Left lobe of liver (tissue), 2 donors: ENCODE data around the gene SCAMP2. TPM values are rescaled to one million over a fixed set of nuclear protein-coding genes. Genes with fewer than 3 reads are reported as not detected.

Experiments used
- ATAC-seq: fragments of 200-7000 bp; cut with Tn5 transposase; one replicate; pipeline ENCODE4 v1.9.1; 2020; ENCODE audit warnings: mild to moderate bottlenecking, moderate library complexity
- DNase-seq: peaks from one replicate; pipeline ENCODE4 v3.0.0-alpha.2; 2020; ENCODE audit warnings: low spot score
- total RNA-seq: library from RNA; stranded (reverse); gene quantifications from one replicate; pipeline ENCODE4 v1.2.1, GENCODE V29; 2021
- donor health status: DM: no; HTN: no; CAD: no; lungs with moderate emphysema.
- donor health status: DM: no; HTN: yes; CAD: no.

Gene SCAMP2
- total RNA-seq, 1 donor from 2014 or later: 36.1 TPM

DNA sequence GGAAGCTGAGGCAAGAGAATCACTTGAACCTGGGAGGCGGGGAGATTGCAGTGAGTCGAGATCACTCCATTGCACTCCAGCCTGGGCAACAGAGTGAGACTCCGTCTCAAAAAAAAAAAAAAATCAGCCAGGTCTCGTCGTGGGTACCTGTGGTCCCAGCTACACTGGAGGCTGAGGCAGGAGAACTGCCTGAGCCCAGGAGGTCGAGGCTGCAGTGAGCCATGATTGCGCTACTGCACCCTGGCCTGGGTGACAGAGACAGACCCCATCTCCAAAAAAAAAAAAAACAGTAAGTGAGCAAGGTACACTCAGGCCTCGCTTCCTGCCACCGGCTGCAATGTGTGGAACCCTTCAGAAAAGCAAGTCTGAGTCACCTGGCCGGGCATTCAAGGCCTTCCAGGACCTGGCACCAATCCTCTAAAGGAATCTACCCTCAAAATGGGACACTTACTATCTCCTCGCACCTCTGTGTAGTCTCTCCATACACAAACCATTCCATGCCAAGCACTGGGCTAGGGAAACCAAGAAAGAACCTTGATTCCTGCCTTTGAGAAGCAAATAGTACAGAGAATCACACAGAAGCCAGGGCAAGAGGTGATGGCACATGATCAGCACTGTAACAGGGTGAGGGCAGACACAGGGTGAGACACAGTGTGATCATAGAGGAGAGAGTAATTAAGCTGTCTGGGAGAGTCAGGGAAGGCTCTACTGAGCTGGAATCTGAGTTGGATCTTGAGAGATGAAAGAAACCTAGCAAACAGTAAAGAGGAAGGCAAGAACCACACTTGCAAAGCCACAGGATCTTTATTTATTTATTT is 9.7 kb downstream of the SCAMP2 start:
- no peak for DNase-seq
- peak; percentile 29 for ATAC-seq

DNA sequence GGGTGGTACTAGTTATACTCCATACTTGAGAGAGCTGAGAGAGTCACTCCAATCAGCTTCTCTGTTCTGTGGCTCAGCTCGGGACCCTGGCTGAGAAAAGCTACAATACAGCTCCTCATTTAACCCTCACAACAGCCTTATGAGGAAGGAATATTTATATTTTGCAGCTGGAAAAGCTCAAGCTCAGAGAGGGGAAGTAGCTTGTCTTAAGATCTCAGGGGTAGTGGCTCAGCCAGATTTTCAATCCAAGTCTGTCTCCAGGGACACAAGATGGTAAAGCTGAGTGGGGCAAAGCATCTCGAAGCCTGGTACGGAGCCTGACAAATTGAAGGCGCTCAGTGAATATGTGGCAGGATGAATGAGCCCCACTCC is 14.8 kb downstream of the SCAMP2 start:
- no peak for ATAC-seq
- DNase-seq: no peak

DNA sequence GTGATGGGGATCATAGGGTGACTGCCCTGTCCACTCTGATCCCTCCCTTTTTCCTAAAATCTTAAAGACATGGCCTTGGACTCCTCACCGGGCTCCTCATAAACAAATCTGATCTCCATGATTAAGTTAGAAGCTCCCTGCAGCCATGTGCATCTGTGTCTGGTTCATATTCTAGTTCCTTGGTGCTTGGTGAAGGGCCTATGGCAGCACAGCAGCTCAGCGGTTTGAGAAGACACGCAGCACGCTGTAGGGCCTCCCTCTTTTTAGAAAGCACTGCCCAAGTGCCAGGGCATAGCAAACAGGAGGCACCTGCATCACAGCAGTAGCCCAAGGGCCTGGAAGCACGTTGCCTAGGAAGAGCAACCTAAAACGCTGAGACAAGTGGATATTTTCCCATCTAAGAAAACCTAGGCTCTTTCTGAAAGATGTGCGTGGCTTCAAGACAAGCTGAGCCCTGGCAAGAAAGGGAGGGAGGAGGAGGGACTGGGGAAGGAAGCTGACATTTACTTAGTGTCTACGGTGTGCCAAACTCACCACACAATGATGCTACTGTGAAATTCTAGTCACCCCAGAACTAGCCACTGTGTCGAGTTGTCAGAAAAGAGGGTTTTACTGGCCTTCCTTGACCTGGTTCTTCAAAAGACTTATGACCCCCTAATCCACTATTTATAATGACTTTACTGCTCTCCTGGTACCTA is 15.3 kb downstream of the SCAMP2 start:
- no peak for ATAC-seq
- DNase-seq: no peak

DNA sequence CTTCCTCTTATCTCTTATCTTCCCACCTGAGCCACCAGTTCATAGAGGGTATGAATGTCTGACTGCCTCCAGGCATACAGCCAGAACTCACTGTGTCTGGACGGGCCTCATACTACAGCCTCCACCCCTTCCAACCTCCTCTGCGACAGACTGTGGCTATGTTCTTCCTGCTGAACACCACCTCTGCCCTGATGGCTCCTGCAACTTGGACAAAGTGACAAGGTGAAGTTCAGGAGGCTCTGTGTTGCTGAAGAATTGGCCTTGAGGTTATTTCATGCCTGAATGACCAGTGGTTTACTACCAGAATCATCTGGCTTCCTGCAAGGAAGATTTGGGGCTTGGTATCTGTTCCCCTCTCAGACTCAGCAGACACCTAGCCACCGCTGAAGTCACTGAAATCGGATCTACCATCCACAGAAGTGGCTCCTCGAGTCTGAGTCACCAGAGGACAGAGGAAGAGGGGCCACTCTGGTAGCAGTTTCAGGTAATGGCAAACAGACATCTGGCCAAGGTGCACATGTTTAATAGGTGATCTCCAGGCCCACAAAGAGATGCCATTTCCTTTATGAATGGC is 16.0 kb downstream of the SCAMP2 start:
- ATAC-seq (peak; percentile 42), DNase-seq (no peak)

DNA sequence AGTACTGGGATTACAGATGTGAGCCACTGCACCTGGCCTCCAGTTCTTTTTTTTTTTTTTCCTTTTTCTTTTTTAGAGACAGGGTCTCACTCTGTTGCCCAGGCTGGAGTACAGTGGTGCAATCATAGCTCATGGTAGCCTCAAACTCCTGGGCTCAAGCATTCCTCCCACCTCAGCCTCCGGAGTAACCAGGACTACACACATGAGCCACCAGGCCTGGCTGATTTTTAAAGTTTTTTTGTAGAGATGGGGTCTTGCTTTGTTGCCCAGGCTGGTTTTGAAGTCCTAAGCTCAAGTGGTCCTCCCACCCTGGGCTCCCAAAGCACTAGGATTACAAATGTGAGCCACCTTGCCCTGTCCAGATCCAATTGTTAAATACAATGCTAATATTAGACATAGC is 16.6 kb downstream of the SCAMP2 start:
- no peak for ATAC-seq
- no peak for DNase-seq

DNA sequence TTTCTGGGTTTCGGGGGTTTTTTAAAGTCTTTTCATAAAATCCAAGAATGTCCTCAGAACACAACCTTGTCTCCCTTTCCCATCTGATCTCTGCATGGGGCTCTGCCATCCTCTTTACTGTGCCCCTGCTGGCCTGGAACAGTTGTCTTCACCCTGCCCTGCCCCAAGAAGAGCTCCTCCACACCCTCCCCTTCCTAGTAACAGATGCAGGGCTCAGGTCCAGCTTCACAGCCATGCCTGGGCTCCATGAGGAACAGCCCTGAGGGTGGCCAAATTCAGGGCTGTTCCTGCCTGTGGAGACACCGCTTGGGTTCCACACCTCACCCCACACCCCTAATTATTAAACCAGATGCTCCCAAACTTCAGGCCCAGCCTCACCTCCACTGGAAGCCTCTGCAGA is 17.3 kb downstream of the SCAMP2 start:
- ATAC-seq: no peak

DNA sequence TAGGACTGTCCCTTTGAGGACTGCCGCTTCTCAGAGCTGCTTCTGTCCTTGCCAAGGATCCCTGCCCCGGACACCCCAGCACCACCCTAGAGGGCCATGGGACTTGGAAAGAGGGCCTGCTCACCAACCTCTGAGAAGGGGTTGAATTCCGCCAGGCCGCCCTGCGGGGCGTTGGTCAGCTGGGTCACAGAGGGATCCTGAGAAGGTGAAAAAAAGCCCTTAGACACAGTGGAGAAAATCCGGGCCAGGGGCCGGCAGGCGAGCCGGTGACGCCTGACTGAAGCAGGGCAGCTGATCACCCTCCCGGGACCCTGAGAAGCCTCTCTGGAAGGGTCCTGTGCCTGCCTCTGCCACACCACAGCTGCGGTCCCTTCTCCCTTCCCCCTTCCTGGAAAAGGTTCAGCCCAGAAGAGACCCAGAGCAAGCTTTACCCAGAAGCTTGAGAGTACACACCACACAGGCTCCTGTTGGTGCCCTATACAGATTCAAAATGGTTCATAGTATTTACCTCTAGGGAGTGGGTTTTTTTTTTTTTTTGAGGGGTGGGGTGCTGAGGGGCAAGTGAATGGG is 18.6 kb downstream of the SCAMP2 start:
- no peak for ATAC-seq
- DNase-seq: no peak

More for the DNA sequence above, 17.3 kb downstream of the SCAMP2 start:
- DNase-seq: no peak

DNA sequence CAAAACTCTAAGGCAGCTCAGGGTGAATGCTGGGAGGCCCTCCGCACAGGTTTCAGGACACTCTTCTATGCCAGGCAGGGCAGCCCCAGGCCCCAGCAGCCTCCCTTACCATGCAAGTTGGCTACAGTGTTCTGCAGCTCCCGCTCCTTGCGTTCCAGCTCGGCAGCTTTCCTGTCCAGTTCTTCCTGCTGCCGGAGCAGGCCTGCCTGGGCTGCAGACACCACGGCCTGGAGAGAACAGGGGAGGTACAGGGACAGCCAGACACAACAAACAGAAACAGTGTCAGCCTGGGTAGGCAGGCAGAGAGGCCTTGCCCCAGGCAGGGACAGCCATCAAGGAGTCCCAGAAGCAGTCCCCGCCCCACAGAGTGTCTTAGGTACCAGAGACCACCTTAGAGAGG is 21.2 kb downstream of the SCAMP2 start:
- no peak for DNase-seq
- no peak for ATAC-seq

DNA sequence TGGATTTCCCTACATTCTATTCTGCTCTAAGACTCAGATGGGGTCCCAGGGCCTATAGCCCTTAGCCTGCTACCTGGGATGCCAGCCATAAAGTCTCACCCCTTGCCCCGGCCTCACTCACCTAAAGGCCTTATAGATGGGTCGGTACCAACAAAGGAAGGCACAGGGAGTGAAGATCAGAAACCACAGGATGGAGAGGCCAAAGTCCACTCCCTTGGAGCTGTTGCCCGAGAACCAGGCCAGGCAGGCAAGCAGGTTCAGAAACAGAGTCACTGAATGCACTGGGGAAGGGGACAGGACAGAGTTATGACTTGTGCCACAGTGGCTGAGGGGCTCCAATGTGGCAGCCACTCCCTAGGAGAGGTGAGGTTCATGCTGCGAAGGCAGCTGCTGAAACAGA is 22.8 kb downstream of the SCAMP2 start:
- ATAC-seq (peak; percentile 28), DNase-seq (no peak)

DNA sequence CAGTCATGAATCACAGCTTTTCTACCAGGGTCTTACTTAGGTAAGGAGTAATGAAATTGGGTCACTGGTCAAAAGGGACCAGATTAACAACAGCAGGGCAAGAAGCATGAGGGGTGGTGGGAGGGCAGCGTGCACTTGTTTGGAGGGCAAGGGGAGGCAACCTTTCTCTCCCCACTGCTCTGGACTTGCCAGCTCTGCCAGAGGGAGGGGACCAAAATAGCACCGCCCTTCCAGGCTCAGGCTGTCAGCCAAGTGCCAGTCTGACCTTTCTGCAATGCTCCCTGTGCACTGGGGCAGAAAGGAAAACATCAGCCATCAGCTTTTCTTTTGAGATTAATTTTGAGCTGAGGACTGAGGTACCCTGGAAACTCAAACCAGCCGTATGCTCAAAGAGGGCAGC is 25.7 kb downstream of the SCAMP2 start:
- peak; percentile 39 for ATAC-seq
- no peak for DNase-seq

DNA sequence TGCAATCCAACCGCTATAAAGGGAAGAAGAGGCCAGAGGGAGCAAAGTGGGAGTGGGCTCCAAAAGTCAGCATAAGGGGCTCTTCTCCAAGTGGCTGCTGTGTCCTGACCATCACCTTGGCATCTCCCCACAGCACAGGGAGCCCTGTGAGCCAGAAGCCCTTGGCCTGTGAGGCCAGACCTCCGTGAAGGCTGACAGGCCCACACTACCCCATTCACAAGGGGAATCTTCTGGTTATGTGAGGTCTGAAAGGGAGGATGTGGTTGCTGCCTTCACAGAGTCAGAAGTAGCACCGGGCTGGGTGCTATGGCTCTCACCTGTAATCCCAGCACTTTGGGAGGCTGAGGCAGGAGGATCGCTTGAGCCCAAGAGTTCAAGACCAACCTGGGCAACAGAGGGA is 27.6 kb downstream of the SCAMP2 start:
- no peak for ATAC-seq

DNA sequence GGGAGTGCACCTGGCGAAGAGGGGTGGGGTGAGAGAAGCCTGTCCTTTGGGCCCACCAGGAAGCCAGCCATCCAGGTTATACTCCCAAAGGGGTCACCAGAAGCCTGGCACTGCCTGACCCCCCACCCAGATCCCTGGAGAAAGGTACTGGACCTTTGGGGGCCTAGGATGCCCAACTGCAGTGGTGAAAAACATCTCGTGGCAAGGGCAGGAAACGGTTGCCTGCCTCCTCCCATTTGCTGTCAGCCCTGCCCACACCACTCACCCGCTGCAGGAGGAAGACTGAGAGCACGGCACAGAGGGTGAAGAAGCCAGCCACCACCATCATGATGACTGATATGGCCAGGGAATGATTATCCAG is 28.0 kb downstream of the SCAMP2 start:
- ATAC-seq (no peak), DNase-seq (no peak)

More for the DNA sequence above, 27.6 kb downstream of the SCAMP2 start:
- no peak for DNase-seq

DNA sequence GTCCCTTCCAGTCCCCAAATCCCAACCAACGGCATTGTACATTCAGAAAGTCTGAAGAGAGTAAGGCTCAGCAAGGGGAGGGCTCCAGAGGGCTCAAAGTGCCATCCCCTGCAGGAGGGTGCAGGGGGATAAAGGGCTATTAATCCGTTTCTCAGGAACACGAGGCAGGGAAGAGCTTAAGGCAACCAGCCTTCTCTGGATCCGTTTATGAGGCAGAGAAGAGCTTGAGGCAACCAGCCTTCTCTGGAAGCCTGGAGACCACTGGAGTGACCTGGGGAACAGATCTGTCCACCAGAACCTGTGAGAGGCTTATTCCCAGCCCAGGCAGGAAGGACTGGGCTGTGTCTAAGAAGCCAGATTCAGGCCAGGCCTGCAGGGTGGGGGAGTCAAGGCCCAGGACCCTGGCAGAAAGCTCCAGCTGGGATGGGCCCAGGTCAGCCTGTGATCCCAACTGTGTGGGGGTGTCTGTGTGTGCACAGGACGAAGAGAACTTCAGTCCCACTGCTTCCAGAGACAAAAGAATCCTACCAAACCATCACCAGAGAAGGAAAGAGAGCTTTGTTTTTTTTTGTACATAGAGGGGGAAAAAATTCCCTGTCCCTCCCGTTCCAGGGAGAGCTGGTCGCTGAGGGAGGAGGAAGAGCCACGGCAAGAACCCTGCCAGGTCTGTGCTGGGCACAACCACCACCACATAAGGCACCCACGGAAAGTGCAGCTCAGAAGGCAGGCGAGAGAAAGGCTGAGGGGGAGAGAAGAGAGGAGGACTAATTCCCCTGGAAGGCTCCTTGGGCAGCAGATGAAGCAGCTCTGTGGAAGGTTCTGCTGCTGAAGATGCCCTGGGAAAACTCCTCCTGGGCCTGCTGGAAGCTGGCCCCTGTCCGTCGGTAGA is 28.6 kb downstream of the SCAMP2 start:
- no peak for ATAC-seq
- DNase-seq: no peak

DNA sequence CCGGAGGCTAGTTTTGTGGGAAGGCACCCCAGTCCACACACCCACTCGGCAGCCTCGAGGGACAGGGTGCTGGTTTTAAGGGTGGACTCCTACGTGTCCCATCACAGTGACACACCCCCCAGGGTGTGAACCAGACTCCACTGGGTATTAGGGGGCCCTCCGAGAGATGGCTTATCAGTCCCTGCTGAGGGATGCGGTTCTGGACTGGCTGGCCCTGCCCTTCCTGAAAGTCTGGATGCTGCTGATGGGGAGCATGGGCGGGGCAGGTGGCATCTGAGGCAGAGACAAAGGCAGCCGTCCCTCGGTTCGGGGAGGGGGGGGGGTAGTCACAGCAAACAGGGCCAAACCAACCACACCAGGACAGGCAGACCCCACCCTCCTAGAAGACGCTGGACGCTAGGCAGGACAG is 29.3 kb downstream of the SCAMP2 start:
- no peak for ATAC-seq
- no peak for DNase-seq

DNA sequence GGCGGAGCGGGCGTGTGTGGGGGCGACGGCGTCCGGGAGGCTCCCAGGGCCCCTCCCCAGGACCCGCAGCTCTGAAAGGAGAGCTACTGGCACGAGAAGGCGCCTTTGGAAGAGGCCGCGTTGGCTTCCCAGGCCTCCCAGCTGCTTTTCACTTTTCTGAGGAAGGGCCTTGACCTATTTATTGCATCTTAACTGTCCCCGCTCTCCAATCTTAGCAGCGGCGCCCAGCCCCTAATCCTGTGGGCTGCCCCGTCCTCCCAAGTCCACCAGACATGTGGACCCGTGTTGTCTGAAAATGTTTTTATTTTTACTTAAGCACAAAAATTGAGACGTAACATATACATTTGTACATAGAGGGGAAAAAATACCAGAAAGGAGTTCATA is 29.7 kb downstream of the SCAMP2 start:
- DNase-seq (no peak), ATAC-seq (no peak)

DNA sequence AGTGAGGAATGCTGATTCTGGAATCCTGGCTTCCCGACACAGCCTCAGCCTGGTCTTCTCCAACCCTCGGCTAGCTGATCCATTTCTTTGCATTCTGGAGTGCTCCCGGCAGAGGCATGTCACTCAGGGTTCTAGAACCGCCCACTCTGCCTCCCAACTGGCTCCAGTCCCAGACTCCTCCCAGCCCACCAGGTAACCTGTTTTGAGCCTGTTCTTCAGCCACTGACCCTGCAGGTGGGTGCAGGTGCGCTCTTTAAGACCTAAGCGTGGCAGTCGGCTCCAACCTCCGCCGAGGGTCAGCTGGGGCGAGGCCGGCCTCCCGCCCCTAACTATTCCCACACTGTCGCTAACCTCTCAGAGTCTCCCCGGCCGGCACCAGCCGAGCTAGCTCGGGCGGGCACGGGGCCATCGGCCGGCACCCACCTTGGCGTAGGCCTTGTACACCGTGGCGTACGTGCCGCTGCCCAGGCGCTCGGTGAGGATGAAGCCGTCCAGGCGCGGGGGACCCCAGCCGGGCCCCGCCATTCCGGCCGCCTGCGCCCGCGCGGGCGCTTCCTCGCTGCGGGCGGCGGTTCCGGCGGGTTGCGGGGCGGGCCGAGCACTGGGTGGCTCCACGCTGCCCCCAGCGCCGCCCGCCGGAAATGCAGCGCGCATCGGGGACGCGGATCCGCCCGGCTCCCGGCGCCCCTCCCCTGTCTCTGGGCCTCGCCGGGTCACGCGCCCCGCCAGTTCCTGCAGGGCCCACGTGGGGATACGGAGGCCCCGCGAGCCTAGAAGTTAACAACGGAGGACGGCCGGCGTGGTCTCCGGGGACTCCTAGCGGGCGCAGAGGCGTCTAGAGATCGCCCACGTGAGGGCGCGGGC is 30.4 kb downstream of the SCAMP2 start, which contains the start of gene ULK3:
Gene ULK3, minus strand, starts transcription at position 576 of the 864 bp plus-strand sequence. Its CDS starts 51 bp downstream, at position 525.
- peak; percentile 88 for DNase-seq
- peak; percentile 93 for ATAC-seq

DNA sequence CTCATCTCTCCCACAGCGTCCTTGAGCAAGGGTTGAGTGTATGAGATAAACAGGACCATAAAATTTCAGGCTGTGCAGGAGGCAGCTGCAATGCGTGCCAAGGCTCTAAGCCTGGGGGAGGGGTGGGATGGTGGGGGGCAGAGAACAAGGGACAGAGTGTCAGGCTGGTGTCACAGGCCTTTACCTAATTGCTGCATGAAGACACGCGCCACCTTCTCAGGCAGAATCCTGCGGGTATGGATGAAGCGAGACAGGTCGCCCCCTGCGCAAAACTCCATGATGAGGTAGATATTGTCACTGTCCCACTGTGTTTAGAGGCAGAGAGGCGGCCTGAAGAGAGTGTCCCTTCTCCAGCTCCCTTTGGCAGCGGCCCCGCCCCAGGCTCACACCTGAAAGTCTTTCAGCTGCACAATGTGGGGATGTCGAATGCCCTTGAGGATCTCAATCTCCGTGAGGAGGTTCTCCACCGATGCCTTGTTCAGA is 31.2 kb downstream of the SCAMP2 start:
- ATAC-seq (no peak), DNase-seq (no peak)

DNA sequence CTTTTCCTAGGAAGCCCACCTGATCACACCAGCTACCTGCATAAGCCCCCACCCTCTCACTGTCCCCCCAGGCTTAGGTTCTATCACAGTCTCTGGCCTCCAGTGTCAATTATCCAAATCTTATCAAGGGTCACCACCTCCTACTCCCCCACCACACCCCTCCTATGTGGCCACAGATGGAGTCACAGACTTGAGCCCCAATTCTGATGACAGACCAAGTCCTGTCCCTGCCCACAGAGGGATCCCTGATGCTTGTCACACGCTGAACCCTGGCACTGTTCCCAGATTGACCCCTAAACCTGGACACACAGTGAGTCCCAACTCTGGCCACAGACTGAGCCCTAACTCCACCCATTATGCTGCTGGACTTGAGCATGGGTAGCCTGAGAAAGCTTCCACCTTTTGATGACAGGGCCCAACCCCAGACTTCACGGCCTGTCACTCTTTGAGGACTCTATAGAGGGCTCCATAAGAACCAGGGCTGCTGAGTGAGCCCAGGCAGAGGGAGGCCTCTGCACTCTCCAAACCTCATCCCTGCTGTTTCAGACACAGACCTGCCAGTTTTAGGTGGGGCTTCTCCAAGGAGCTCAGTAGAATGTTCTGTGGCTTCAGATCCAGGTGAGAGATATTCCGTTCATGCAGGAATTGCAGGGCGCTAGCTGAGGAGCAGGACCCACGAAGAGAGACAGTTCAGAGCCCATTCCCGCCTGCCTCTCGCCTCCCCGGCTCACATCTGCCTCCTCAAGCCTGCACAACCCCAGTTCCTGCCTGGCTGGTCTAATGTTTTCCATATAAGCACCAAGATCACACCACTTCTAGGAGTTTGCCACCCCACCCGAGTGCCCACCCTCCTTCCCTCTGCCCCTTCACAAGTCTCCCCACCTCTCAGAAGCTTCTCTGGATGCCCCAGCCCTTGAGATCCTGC is 32.1 kb downstream of the SCAMP2 start:
- ATAC-seq: no peak
- DNase-seq: no peak
